Central memory CD4-positive, alpha-beta T cell (primary cell): ENCODE results near the gene REEP6.
"Not testable (repeated sequence)": the region's sequence is repeated elsewhere in the genome, so short reads cannot be mapped to it uniquely, and the experiment has no call there.

Experiments used
- DNase-seq: peaks from one replicate; pipeline ENCODE4 v3.0.0; 2022

Gene REEP6

GRCh38 chr19:1491849-1492170 is 829 bp downstream of the REEP6 start:
- DNase-seq, result no peak

GRCh38 chr19:1492474-1493006 is 1.6 kb downstream of the REEP6 start:
- DNase-seq, result no peak

- no peak for DNase-seq
These were observed 3.3 kb downstream of the REEP6 start for GRCh38 chr19:1494115-1494815.

- no peak for DNase-seq
These were observed 4.2 kb downstream of the REEP6 start for GRCh38 chr19:1495051-1495798.

GRCh38 chr19:1495799-1496713 is 5.1 kb downstream of the REEP6 start:
- DNase-seq, result no peak

- DNase-seq, result no peak
These were observed 6.0 kb downstream of the REEP6 start for GRCh38 chr19:1496714-1497577.

- no peak for DNase-seq
These were observed 6.7 kb downstream of the REEP6 start for GRCh38 chr19:1497578-1498235.

GRCh38 chr19:1499231-1499630 is 8.2 kb downstream of the REEP6 start:
- DNase-seq, result not testable (repeated sequence)

- no peak for DNase-seq
These were observed 10.2 kb downstream of the REEP6 start for GRCh38 chr19:1501200-1501595.

GRCh38 chr19:1502433-1503088 is 11.6 kb downstream of the REEP6 start:
- DNase-seq, result no peak

- DNase-seq, result peak; percentile 40
These were observed 12.3 kb downstream of the REEP6 start for GRCh38 chr19:1503089-1503924.

- DNase-seq, result no peak
These were observed 13.2 kb downstream of the REEP6 start for GRCh38 chr19:1503925-1504773.

GRCh38 chr19:1505012-1505411 is 14.0 kb downstream of the REEP6 start:
- DNase-seq, result no peak

GRCh38 chr19:1505991-1506881 is 15.3 kb downstream of the REEP6 start:
- no peak for DNase-seq

- DNase-seq, result no peak
These were observed 16.2 kb downstream of the REEP6 start for GRCh38 chr19:1507192-1507660.

- DNase-seq, result peak; percentile 91
These were observed 17.0 kb downstream of the REEP6 start for GRCh38 chr19:1507763-1508506.

GRCh38 chr19:1508507-1508856 is 17.5 kb downstream of the REEP6 start:
- DNase-seq, result no peak
